NOMO-1 treated with DMSO at 0.1 percent for 48 hours (cell line): ENCODE measurements around the gene SPTBN5.
A peak's percentile ranks its signal among the peaks of the same experiment; 100 is the strongest.

ENCODE experiments used
- DNase-seq: peaks from one replicate; lab custom pipeline; 2025; ENCODE audit not compliant: unreplicated experiment; lab: John Stamatoyannopoulos, UW

The SPTBN5 gene

DNA sequence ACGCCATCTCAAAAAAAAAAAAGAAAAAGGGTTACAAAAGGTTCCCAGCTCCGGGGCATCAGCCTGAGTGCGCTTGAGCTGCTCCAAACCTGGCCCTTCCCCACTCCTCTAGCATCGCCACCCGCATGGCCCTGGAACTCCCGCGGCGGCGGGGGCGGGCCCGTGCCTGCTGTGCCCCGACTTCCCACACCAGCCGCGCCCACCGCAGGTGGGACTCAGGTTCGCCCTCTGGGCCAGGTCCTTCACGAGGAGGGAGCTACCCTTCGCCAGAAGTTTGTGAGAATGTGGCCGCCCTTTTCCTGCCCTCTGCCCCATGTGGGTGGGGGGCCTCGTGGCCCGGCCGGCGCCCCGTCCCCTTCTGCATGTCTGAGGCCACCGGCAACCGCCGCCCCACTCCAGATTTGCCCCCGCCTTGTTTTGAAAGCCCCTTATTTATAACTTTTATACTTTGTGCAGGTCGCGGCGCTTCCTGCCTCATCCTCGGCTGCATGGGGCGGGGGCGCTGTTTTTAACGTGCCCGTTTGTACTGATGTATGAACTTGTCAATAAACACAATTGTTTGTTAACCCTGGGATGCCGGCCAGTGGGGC lies 66.5 kb downstream of the SPTBN5 start:
- DNase-seq = no peak

DNA sequence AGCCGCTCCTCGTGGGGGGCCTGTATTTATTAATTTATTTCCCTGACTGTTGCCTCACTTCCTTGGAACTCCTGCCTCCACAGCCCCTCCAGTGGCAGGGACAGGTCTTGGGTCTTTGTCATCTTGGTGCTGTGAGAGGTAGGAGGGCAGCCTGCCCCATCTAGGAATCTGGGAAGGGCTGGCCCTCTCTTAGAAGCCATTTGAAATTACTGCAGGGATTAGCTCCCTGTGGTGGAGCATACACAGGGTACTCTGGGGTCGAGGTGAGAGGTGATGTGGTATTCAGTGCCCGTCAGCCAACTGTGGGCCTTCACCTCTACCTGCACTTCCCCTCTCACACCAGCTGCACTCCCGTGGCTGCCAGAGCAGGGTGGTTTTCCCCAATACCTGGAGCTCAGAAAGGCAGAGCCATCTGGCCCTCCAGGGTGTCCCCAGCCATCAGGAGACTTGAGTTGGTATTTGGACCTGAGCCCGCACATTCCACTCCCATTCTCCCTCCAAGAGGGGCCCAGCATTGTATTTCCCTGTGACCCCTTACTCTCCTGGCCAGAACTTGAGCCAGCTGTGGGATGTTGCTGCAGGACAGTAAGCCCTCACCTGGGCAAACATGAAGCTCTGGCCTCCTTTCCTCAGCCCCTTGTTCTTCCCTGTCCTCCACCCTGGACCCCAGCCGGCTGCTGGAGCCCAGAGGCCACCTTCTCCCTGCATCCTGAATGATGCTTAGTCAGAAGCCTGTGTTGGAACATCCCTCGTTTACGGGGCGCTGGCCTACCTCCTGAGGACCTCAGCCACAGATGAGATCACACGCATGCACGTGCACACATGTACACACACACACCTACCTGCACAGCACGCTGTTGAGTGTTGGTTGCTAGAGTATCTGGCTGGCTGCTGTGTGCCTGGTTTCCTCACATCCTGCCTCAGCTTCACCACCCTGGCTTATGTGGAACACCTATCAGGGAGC lies 68.0 kb downstream of the SPTBN5 start:
- DNase-seq = no peak

DNA sequence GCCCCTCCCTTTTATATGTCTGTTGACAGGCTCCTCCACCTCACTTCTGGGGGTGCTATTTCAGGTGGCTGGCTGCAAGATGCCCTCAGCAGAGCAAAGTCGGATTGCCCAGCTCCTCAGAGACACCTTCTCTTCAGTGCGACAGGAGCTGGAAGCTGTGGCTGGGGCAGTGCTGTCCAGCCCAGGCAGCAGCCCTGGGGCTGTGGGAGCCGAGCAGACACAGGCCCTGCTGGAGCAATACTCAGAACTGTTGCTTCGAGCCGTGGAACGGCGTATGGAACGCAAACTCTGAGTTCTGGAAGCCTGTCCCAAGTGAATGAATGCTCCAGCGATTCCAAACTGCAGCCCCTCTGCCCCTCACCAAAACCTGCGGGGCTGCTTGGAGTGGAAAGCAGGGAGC lies 68.7 kb downstream of the SPTBN5 start:
- no peak for DNase-seq

DNA sequence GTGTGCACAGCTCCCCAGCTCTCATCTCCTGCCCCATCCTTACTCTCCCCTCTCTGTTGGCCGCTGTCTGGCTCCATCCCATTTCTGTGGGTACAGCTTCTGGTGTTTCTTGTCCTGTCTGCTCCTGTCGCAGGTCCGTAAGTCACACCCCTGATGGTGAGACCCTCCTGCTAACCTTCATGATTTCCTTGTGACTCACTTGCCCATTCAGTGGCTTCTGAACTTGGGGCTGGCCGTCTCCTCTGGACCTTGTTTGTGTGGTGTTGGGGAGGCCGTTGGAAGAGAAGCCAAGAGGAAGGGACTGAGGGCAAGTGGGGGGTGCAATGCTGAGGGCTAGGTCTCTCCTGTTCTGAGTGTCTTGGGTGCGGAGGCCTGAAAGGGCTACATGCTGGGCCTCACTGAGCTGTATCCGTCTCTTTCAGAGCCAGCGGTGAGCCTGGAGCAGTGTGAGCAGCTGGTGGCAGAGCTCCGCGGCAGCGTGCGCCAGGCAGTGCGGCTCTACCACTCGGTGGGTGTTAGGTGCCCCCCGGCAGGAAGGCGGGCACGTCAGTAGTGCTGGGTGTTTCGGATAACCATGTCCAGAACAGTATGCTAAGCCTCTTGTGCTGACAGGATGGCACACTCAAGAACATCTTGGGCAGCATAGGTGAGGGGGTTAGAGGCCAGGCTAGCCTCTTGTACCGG lies 69.6 kb downstream of the SPTBN5 start:
- DNase-seq = no peak

DNA sequence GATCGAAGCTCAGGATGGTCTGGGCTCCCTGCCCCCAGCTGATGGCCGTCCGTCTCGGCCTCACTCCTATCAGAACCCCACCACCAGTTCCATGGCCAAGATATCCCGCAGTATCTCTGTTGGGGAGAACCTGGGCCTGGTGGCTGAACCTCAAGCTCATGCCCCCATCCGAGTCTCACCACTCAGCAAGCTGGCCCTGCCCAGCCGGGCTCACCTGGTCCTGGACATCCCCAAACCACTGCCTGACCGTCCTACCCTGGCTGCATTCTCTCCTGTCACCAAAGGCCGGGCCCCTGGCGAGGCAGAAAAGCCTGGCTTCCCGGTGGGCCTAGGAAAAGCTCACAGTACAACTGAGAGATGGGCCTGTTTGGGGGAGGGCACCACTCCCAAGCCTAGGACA lies 70.4 kb downstream of the SPTBN5 start:
- DNase-seq = no peak

DNA sequence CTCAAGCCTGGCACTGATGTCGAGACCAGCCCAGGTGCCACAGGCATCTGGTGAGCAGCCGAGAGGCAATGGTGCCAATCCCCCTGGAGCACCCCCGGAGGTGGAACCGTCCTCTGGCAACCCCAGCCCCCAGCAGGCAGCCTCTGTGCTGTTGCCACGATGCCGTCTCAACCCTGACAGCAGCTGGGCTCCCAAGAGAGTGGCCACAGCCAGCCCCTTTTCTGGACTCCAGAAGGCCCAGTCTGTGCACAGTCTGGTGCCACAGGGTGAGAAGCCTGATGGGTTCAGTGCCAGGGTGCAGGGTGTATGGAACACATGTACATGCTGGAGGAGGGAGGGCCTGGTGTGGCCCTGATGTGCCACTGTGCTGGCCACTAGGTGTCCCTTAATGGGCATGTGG lies 70.9 kb downstream of the SPTBN5 start:
- no peak for DNase-seq

DNA sequence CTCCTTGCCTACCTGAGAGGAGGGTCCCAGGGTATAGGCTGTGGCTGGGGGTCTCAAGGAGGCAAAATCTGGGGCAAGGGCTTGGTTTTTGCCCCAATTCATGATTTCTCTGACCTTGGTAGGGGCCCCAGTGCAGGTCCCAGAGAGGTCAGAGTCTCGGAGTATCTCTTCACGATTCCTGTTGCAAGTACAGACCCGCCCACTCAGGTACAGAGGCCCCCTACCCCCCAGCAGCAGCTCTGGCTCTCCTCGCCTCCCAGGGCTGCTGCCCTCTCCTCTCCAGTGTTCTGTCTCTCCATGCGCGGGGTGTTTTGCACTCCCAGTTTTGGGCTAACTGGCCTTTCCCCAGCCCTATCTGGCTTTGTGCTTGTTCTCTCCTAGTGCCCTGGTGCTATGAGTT lies 71.4 kb downstream of the SPTBN5 start:
- no peak for DNase-seq

DNA sequence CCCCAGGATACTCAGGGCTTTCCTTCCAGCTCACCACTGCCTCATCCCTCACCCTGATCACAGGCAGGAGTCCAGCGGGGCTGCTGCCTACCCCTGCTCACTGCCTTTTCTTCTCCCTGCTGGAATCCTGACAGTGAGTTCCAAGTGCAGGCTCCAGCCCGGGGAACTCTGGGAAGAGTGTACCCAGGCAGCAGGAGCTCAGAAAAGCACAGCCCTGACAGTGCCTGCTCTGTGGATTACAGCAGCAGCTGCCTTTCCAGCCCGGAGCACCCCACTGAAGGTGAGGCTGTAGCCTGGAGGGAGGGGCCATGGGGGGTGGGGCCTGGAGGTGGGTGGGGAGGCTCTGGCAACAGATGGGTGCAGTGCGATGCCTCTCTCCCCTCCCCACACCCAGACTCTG lies 72.0 kb downstream of the SPTBN5 start:
- no peak for DNase-seq

DNA sequence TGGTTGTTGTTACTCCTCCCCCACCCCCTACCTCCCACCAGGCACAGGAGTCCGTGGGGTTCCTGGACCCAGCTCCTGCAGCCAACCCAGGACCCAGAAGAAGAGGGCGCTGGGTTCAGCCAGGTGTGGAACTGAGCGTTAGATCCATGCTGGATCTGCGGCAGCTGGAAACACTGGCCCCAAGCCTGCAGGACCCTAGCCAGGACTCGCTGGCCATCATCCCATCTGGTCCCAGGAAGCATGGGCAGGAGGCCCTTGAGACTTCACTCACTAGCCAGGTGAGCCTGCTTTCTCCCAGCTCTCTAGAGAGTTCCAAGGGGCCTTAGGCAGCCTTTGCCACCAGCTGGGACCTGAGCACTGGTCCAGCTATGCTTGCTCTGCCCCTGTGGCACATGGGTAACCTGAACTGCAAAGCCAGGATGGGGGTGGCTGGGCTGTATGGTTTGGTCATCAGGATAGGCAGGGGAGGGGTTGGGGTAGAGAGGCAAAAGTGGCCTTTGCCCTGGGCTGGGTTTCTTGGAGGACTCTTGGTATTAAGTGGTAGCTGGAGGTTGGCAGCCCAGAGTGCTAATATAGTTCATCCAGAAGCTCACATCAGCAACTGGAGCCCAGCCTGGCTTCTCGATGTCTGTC lies 72.9 kb downstream of the SPTBN5 start:
- DNase-seq = no peak

DNA sequence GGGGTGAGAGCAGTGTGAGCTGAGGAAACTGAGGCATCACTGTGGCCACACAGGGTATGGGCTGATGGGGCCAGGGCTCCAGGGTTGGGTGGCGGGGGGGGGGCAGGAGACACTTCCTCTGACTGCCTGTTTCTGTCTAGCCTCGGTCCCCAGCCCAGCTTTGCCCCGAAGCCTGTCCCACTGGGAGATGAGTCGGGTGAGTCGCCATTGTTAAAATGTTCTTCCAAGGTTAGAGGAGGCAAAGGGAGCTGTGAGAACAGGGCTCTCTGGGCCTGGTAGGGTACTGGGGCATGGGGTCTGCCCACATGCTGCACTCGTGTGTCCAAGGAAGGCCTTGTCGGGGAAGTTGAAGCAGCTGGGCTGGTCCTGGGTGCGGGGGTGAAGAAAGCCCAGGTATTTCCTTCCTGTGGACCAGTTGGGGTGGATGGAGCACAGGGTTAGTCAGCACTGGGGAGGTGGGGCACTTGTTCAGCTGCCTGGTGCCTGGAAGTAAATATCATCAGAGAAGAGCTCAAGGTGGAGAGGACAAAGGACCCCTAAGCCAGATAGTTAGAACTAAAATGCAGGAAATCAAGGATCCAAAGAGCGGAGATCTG lies 74.3 kb downstream of the SPTBN5 start:
- DNase-seq = no peak

DNA sequence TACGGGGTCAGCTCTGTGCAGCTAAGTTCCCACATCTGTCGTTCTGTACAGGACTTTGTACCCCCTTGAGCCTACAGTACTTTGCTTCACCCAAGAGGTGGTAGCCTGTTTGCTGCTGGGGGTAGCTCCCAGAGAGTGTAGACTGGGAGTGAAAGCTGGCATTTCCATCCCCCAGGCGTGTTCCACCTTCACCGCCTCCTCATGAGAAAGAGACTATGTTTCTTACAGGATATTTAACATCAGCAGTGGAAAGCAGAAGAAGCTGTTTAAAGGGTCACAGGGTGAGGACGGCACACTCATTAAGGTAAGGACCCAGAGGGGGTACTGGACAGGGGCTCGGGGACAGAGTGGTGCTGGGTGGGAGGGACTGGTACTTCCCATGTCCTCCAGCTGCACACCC lies 76.1 kb downstream of the SPTBN5 start:
- DNase-seq = no peak

DNA sequence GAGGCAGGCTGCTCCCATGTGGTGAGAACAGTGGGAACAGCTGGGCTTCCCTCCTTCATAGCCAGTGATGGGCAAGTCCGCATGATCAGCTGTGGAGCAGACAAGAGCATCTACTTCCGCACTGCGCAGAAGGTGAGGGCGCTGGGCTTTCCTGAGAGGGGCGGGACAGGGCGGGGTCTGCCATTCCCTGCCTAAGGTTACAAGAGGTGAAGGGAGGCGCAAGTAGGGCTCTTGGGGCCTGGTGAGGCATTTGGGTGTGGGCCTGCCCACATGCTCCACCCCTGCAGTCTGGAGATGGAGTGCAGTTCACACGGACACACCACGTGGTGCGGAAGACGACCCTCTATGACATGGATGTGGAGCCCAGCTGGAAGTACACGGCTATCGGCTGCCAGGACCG lies 76.5 kb downstream of the SPTBN5 start:
- DNase-seq = no peak

DNA sequence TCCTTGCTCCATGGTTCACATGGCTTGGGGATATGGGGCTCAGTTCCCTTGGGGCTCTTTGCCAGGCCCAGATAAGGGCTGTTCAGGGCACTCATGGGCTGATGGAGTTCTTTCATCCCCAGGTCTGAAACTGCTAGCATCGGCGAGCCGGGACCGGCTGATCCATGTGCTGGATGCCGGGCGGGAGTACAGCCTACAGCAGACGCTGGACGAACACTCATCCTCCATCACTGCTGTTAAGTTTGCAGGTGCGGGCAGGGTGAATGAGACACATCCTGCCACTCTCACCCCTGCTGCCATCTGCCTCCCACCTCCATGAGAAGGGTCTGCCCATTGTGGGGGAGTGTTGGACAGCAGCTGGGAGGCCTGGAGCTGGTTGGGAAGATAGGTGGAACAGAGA lies 77.1 kb downstream of the SPTBN5 start:
- no peak for DNase-seq

DNA sequence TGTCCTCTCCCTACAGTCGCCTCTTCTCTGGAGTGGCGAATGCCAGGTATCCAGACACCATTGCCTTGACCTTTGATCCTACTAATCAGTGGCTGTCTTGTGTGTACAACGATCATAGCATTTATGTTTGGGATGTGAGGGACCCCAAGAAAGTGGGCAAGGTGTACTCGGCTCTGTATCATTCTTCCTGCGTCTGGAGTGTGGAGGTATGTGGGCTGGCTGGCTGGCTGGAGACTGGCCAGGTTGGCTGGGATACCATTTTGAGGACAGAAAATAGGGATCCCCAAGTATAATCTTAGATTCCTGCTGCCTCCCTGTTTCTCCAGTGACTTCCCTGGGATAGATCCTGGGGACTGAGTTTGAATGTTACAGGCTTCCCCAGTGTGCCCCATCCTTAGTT lies 79.3 kb downstream of the SPTBN5 start:
- no peak for DNase-seq

DNA sequence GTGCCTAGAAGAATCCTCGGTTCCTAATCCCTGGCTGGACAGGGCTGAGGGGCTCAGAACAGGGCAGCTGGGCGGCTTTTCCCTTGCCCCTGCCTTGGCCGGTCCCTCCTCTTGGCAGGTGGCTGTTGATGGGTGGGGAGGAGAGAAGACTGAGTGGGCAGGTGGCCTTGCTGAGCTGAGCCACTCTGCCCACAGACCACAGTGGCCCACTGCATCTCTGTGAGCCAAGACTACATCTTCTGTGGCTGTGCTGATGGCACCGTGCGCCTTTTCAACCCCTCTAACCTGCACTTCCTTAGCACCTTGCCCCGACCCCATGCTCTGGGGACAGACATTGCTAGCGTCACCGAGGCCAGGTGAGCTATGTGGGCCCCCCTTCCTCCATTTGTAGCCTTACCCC lies 80.4 kb downstream of the SPTBN5 start:
- DNase-seq = no peak

DNA sequence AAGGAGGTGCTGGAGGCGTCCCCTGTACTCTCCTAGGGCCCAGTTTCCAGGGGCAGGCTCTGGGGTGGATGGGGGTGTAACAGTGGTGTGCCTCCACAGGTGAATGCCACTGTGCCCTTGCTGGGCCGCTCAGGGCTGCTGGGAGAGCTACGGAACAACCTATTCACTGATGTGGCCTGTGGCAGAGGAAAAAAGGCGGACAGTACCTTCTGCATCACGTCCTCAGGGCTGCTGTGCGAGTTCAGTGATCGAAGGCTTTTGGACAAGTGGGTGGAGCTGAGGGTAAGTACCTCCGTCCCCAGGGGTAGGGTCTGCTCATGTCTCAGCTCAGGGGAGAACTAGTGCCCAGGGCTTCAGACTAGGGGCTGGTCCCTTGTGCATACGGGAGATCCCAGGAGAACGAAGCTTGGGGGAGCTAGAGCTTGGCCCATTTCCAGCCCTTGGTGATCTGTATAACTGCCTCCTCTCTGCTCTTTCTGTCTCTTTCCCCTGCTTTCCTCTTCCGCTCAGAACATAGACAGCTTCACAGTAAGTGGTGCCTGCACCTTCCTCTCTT lies 81.0 kb downstream of the SPTBN5 start:
- DNase-seq = no peak

DNA sequence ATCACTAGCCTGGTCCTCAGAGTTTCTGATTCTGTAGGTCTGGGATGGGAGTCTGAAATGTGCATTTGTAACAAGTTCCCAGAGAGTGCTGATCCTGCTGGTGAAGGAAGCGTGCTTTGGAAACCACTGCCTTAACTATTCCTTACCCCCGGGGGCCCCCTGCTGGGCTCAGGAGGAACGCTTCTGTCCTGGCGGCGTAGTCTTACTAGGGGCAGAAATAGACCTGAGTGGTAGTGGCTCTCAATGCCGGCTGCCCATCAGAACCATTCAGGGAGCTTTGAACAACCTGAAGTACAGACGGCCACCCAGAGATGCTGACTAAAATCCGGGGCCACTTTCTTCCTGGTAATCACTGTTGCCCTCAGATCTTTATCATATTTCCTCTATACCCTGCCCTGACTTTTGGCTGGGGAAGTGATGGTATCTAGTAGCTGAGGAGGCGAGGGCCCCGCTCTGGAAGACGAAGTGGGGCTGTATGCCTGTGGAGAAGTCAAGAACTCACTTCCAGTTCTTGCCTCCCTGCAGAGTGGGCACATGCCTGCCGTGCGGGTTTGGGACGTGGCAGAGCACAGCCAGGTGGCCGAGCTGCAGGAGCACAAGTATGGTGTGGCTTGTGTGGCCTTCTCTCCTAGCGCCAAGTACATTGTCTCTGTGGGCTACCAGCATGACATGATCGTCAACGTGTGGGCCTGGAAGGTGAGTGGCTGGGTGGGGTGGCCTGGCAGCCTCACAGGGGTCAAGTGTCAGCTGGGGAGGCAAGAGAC lies 82.2 kb downstream of the SPTBN5 start:
- DNase-seq = peak; percentile 72

DNA sequence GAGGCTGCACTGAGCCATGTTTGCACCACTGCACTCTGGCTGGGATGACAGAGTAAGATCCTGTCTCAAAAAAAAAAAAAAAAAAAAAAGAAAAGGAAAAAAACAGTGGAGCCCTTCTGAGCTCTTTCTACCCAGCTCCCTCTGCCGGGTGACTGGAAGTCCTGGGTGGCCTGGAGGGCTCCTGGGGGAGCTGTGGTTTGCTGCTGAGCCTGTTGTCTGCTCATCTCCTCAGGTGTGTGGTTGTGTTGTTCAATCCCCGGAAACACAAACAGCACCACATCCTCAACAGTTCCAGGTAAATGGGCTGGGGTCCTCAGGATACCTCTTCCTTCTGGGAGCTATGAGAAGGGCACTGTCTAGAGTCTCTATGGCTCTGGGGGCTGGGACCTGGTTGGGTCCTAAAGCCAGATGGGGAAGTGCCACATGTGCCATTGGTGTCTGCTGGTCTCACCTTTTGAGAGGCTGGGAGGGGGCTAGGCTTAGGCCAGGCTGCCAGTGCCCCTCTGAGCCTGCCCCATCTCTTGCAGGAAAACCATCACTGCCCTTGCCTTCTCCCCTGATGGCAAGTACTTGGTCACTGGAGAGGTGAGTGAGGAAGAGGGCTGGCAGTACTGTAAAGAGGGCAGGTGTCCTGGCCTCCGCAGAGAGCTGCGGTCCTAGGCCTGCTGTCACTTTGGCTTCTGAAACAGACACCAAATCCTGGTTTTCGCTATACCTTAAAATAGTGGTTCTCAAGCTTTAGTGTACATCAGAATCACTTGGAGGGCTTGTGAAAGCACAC lies 83.0 kb downstream of the SPTBN5 start:
- no peak for DNase-seq

DNA sequence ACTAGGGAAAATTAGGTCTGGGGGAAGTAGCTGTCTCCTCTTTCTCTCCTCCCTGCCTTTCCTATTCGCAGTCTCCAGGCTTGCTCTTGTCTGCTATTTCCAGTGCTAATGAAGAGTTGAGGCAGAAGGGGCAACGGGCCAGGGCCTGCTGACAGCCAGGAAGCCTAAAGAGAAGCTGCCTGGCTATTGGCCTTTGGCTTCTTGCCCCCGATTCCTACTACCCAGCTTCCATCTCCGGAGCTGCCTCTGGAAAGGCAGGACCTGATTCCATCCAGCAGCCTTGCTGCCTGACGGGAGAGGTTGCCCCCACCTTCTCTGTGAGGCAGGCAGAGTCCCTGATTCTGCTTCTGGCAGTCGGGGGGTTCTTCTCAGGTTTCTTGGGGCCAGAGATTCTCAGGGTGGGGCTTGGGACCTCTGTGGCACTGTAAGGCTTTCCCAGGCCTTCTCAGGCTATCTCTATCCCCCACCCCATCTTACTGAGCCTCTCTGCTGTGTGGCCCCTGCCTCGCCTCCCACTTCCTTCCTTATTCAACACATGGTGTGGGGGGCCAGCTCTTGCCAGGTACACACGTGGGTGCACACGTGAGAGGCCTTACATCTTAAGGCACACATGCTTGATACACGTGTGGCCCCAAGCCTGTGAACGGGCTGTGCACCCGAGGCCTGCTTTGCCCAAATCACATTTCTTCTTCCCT lies 84.2 kb downstream of the SPTBN5 start:
- no peak for DNase-seq
